Adrenal gland (tissue), 12 donors: ENCODE measurements around the gene EML1. TPM values are rescaled to one million over a fixed set of nuclear protein-coding genes. Genes with fewer than 3 reads are reported as not detected.

Source experiments
- DNase-seq, 7 donors: peaks; one replicate each; pipeline ENCODE4 v3.0.0-alpha.2; 2019 to 2020
- H3K27ac ChIP-seq, 5 donors: fragments of 200-600 bp; sonication (generic) in 4 of 5; 1 replicate in 3 of 5; 2 replicates in 2 of 5; pipeline versions ENCODE4 v1.5.1 to v1.8.0; 2016 to 2020; ENCODE audit warnings: mild to moderate bottlenecking in 1 of 5
- H3K27me3 ChIP-seq: fragments of 200-600 bp; 2 replicates; pipeline ENCODE4 v1.8.0; 2021
- H3K36me3 ChIP-seq, 2 donors: fragments of 200-600 bp; replicated peaks in 1 of 2; 1 replicate in 1 of 2; 2 replicates in 1 of 2; pipeline versions ENCODE4 v1.5.1 to v1.8.0; 2018 to 2022
- H3K4me1 ChIP-seq, 2 donors: fragments of 200-600 bp; replicated peaks in 1 of 2; 1 replicate in 1 of 2; 2 replicates in 1 of 2; pipeline versions ENCODE4 v1.5.1 to v1.8.0; 2018 to 2021
- H3K4me3 ChIP-seq, 4 donors: fragments of 200-600 bp; sonication (generic) in 3 of 4; one replicate each; pipeline ENCODE4 v1.5.1; 2016 to 2018
- H3K9me3 ChIP-seq, 3 donors: fragments of 200-600 bp; sonication (generic) in 1 of 3; replicated peaks in 1 of 3; 1 replicate in 2 of 3; 2 replicates in 1 of 3; pipeline versions ENCODE4 v1.5.1 to v1.8.0; 2016 to 2021
- POLR2A ChIP-seq, 2 donors: fragments of 450-650 bp; IDR thresholded peaks; one replicate each; pipeline ENCODE4 v1.6.1; 2017; ENCODE audit warnings: antibody characterized with exemption in 2 of 2, mild to moderate bottlenecking in 2 of 2, moderate library complexity in 1 of 2
- WGBS, 4 donors: extraction: QIAGEN DNeasy Blood & Tissue Kit in 2 of 4; methylation state at CpG; one replicate each; pipeline versions ENCODE4 v1.1.5 to v1.1.7; 2013 to 2017; 5-methylcytosine and 5-hydroxymethylcytosine counted together
- intact Hi-C, 2 donors: fragments of 100-400 bp; cut with DNase I; formaldehyde crosslinking; loops; one replicate each; pipeline versions ENCODE4 v1.14.1 to v1.15.0; 2022 to 2023
- polyA plus RNA-seq, 3 donors: library from polyadenylated mRNA; stranded (reverse); fragments of 200-250 nt in 2 of 3; fragments of 350-450 nt in 1 of 3; fragmentation: Illumina TruSeq in 1 of 3; extraction: RNeasy Lipid Tissue Mini Kit (QIAGEN cat#74804) in 1 of 3; gene quantifications; one replicate each; pipeline ENCODE4 v1.2.3, GENCODE V29; 2013 to 2014
- total RNA-seq, 9 donors: library from RNA; depleted of rRNA in 4 of 9; stranded (reverse); fragments of >200 nt in 4 of 9; fragments of 120-200 nt in 1 of 9; fragmentation: NEBNext Ultra II Directional in 1 of 9; extraction: Animal tissue kit (Norgen Biotek cat#: 25700) in 1 of 9; gene quantifications; one replicate each; pipeline versions ENCODE4 v1.1.0 to v1.2.4, GENCODE V29; 2013 to 2023
- TF ChIP-seq, protein P1 (sequence below), 6 experiments: fragments of 450-650 bp in 4 of 6; fragments of 200-600 bp in 2 of 6; sonication (generic) in 1 of 6; IDR thresholded peaks; 1 replicate in 5 of 6; 2 replicates in 1 of 6; pipeline versions ENCODE4 v1.5.1 to v1.8.0; 2016 to 2021; ENCODE audit warnings: antibody characterized with exemption in 6 of 6, mild to moderate bottlenecking in 2 of 6, moderate library complexity in 1 of 6
- donor health status: healthy with polysubstance abuse.
- donor health status: Bipolar disorder and iron deficiency.
- donor health status: DM: yes; HTN: yes; CAD: no.
- donor health status: DM: no; HTN: no; CAD: no.
- donor health status: DM: no; HTN: no; CAD: no.
- donor health status: DM: yes; HTN: yes; CAD: no.

The EML1 gene
- total and polyA plus RNA-seq, 12 donors: 5.5 to 59.5 (median 16.2) TPM

GRCh38 chr14:99891900-99892299 is 98.7 kb downstream of the EML1 start:
- WGBS, 4 donors: 87 to 93% (median 90%) methylated on average over 10 of the region's 10 CpGs
- H3K9me3 ChIP-seq: no peaks in the 10 kb centered on the region
- no peak for DNase-seq
- H3K27ac ChIP-seq: no peak overlapping the region
- H3K4me1 ChIP-seq: no peaks in the 10 kb centered on the region
- no peaks in the 10 kb centered on the region for H3K27me3 ChIP-seq
- intact Hi-C loops: no loop called here
- TF ChIP-seq, protein P1, sequence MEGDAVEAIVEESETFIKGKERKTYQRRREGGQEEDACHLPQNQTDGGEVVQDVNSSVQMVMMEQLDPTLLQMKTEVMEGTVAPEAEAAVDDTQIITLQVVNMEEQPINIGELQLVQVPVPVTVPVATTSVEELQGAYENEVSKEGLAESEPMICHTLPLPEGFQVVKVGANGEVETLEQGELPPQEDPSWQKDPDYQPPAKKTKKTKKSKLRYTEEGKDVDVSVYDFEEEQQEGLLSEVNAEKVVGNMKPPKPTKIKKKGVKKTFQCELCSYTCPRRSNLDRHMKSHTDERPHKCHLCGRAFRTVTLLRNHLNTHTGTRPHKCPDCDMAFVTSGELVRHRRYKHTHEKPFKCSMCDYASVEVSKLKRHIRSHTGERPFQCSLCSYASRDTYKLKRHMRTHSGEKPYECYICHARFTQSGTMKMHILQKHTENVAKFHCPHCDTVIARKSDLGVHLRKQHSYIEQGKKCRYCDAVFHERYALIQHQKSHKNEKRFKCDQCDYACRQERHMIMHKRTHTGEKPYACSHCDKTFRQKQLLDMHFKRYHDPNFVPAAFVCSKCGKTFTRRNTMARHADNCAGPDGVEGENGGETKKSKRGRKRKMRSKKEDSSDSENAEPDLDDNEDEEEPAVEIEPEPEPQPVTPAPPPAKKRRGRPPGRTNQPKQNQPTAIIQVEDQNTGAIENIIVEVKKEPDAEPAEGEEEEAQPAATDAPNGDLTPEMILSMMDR (IDR thresholded peaks at IDR 0.05): no peak
- TF ChIP-seq POLR2A (IDR thresholded peaks at IDR 0.05): no peak
- H3K36me3 ChIP-seq: no peaks in the 10 kb centered on the region
- H3K4me3 ChIP-seq: no peak overlapping the region

- intact Hi-C loops: no loop called here
- TF ChIP-seq, protein P1 (IDR thresholded peaks at IDR 0.05): no peak
- no peak for TF ChIP-seq POLR2A (IDR thresholded peaks at IDR 0.05)
- Histone ChIP-seq H3K4me3 (no peak overlapping the region), H3K27me3 (no peaks in the 10 kb centered on the region), H3K36me3 (no peaks in the 10 kb centered on the region), H3K27ac (no peak overlapping the region), H3K9me3 (no peaks in the 10 kb centered on the region), H3K4me1 (no peaks in the 10 kb centered on the region)
- peak in 1 of 7 donors; percentile 16 for DNase-seq
- WGBS, 4 donors: 58 to 77% (median 74%) methylated on average over 2 of the region's 2 CpGs
These were observed 99.2 kb downstream of the EML1 start for GRCh38 chr14:99892406-99892805.

DNA sequence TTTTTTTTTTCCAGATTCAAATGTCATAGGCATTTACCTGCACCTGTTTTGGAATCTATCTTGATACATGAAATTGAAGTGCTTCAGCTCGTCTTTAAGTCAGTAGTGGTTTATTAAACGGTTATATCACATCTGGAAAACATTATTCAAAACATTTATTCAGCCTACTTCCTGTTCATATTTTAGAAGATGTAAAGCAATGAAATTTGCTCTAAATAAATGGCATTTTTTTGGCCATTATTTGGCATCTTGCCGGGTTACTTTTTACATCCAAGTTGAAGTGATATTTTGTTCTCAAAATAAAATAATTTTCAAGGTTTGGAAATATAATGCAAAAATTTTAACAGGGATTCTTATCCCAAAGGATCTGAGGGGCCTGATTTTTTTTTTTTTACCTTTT is 103.1 kb downstream of the EML1 start:
- no peak overlapping the region for H3K4me3 ChIP-seq
- H3K4me1 ChIP-seq: no peaks in the 10 kb centered on the region
- H3K27ac ChIP-seq: no peak overlapping the region
- H3K36me3 ChIP-seq: no peaks in the 10 kb centered on the region
- intact Hi-C loops: no loop called here
- H3K27me3 ChIP-seq: no peaks in the 10 kb centered on the region
- no peak for DNase-seq
- WGBS, 4 donors: 56 to 76% (median 69%) methylated on average over 3 of the region's 3 CpGs
- TF ChIP-seq POLR2A (IDR thresholded peaks at IDR 0.05): no peak
- TF ChIP-seq, protein P1 (IDR thresholded peaks at IDR 0.05): no peak
- no peaks in the 10 kb centered on the region for H3K9me3 ChIP-seq

DNA sequence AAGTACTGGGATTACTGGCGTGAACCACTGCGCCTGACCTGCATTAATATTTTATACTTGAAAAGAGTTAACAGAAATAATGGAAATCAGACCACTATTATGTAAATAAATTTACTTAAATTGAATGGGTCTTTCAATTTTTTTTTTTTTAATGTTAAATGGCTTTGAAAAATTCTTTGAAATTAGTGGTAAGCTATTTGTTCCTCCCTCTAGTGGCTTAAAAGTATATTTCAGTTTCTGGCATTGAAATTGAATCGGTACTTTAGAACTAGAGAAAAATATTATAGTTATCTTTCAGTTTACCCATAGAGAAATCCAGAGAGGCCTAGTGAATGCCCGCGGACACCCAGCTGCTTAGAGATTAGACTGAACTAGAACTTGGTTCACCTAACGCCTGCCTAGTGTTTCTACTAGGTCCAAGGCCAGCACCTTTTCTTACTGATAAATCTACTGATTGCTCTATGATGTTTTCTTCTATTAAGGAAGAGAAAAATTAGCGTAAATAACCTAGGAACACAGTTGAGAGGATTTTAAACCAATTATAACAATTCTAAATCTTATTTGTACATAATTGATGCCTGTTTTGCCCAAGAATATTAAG is 106.5 kb downstream of the EML1 start:
- no peaks in the 10 kb centered on the region for H3K36me3 ChIP-seq
- intact Hi-C loops: no loop called here
- TF ChIP-seq, protein P1 (IDR thresholded peaks at IDR 0.05): peak; percentile 11 to 66 (median 44)
- no peak for TF ChIP-seq POLR2A (IDR thresholded peaks at IDR 0.05)
- WGBS, 4 donors: 67 to 68% (median 68%) methylated on average over 7 of the region's 7 CpGs
- H3K4me3 ChIP-seq: no peak overlapping the region
- no peaks in the 10 kb centered on the region for H3K4me1 ChIP-seq
- DNase-seq: no peak
- H3K27ac ChIP-seq: no peak overlapping the region
- no peaks in the 10 kb centered on the region for H3K9me3 ChIP-seq
- H3K27me3 ChIP-seq: no peaks in the 10 kb centered on the region
